Tibial nerve (tissue), 4 donors: Measurements from ENCODE around the gene SLC13A4.

Experiments used
- CTCF ChIP-seq, 5 experiments: fragments of 200-600 bp in 3 of 5; fragments of 450-650 bp in 2 of 5; sonication (generic) in 3 of 5; IDR thresholded peaks; one replicate each; pipeline ENCODE4 v1.5.1; 2016 to 2019; ENCODE audit warnings: antibody characterized with exemption in 5 of 5, mild to moderate bottlenecking in 3 of 5, moderate library complexity in 2 of 5
- EP300 ChIP-seq, 2 donors: sonication (generic); formaldehyde crosslinking; IDR thresholded peaks; one replicate each; pipeline ENCODE4 v1.6.1; 2017; ENCODE audit warnings: antibody characterized with exemption in 2 of 2, mild to moderate bottlenecking in 1 of 2
- POLR2A ChIP-seq, 2 donors: fragments of 450-650 bp; IDR thresholded peaks; one replicate each; pipeline ENCODE4 v1.6.1; 2017; ENCODE audit warnings: antibody characterized with exemption in 2 of 2, mild to moderate bottlenecking in 2 of 2, moderate library complexity in 2 of 2

GRCh38 chr7:135669774-135670173 is 58.2 kb downstream of the SLC13A4 start:
- TF ChIP-seq EP300 (IDR thresholded peaks at IDR 0.05) (no peak), CTCF (IDR thresholded peaks at IDR 0.05) (no peak), POLR2A (IDR thresholded peaks at IDR 0.05) (no peak)
